HG03565 (cell line): ENCODE measurements around the gene MRGPRD.

Experiments
- ATAC-seq: cut with Tn5 transposase; IDR thresholded peaks from one replicate; pipeline ENCODE4 v1.9.1; 2021; ENCODE audit warnings: mild to moderate bottlenecking, moderate library complexity; ENCODE audit not compliant: unreplicated experiment

The MRGPRD gene

DNA sequence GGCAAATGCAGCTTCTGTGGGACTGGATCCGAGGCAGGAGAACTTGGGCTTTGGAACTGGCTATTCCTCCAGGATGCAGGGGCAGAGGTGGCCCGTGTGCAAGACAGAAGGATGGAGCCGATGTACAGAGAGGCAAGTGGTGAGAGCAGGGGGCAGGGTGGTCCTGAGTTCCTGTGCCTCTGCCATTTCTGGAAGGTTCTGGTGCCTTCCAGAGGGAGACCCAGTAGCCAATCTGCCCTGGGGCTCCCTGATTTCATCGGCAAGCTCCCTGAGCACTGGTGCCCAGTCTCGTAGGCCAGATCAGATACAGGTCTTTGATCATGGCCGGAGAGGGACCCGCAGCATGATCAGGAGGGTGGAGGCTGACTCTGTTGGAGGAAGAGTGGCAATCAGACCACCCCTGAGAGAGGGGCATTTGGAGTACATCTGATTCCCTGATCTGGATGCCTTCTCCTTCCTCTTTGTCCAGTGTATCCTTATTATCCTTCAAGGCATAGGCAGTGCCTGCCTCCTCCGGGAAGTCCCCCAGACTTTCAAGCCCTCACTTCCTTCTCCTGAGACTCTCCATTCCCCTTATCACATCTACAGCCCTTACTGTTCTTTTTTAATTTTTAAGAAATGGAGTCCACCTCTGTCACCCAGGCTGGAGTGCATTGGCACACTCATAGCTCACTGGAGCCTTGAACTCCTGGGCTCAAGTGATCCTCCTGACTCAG lies 9.7 kb downstream of the MRGPRD start:
- no peak for ATAC-seq

DNA sequence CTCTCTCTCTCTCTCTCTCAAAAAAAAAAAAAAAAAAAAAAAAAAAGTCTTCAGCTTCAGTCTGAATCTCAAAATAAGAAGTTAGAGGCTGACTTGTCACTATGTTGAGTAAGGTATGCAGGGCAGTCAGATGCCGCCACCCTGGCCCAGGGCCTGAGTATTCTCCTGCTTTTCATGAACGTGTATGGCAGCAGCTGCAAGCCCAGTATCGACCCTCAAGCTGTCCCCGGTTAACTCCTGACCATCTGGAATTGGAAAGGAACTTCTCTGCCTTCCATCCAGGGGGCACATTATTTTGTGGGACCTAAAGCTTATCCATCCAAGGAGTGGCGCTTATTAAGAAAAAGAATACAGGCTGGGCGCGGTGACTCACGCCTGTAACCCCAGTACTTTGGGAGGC lies 11.4 kb downstream of the MRGPRD start:
- ATAC-seq: no peak

- ATAC-seq: no peak
Measured at GRCh38 chr11:68968306-68969250, 12.2 kb downstream of the MRGPRD start.

DNA sequence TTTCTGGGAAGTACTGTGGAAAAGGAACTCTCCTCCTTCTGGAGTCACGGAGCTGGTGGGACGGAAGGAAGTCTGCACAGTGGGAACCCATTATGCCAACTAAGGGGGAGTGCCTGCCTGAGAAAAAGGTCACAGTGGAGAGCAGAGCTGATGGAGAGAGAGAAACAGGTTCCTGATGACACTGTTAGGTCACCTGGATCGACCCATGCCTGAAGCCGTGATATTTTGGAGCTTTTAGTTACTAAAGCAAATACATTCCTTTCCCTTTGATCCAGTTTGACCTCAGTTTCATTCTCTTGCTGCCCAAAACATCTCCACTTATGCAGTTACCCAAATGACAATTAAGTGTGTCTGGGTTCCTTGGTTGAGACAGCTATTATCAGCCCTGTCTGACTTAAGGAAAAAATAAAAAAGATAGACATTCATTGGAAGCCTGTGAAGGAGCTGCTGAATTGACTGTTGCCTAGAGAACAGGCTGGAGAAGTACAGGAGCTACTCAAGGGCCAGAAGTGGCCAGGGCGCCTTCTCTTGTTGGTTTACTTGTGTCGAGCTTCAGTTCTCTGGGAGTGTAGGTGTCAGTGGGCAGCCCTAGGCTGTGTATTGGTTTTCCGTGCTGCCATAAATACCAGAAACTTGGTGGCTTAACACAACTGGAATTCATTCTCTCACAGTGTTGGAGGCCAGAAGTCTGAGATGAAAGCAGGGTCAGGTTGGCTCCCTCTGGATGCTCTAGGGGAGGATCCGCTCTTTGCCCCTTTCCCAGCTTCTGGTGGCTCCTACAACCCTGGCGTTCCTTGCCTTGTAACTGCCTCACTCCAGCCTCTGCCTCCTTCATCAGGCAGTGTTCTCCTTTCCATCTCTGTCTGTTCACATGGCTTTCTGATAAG lies 13.6 kb downstream of the MRGPRD start:
- ATAC-seq: no peak

DNA sequence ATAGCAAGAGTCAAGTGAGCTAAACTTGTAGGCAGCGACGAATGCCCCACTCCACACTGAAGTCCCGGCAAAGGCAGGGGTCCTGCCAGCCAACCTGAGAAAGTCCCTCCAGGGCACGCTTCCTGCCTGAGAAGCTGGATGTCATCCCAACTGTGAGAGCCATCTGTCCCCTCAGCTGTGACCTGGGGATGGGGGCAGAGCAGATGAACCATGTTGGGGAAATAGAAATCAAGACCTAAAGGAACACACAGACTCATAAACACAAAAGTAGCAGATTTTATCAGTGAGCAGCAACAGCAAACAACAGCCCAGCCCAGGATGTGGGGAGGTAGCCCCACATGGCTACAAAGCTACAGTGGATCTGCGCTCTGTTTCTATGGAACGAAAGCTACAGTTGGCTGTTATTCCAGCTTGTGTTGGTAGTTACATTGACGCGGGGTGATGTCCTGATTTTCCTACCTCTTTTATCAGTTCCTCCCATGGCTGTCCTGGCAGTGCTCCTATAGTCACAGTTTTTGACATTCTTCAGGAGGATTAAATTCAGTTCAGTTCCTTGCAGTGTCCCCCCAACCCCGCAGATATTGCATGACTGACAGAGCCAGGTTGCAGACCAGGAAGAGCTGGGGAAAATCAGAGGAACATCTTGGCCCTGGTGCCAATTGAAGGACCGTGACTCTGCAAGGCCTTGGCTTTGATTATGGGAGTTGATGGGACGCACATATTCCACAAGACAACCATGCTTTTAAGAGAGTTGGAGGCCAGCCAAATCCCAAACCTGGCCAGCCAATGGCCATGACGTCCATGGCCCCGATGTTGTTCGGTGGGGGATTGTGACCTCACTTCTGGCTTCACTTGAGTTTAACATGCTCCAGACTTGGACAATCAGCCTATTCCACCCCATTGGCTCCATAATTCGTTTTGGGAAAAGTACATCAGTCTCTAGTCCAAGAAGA lies 14.6 kb downstream of the MRGPRD start:
- no peak for ATAC-seq

- no peak for ATAC-seq
Measured at GRCh38 chr11:68963779-68964178, 17.0 kb downstream of the MRGPRD start.

GRCh38 chr11:68962527-68963250 lies 18.1 kb downstream of the MRGPRD start:
- ATAC-seq: no peak

DNA sequence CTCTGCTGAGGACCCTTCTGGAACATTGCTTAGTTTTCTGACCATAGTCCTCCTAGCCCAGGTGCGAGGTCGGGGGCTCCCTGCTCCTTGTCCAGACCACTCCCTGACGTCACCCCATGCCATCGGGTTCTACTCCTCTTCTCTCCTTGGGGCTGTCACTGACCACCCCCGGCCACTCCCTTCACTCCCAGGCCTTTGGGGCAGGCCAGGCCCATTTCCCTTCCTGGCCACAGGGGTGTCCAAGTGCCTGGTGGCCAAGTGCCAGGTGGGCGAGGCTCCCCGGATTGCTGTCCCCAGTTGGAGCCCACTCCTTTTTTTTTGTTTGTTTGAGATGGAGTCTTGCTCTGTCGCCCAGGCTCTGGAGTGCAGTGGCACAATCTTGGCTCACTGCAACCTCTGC lies 19.5 kb downstream of the MRGPRD start:
- ATAC-seq: no peak

GRCh38 chr11:68960294-68961071 lies 20.3 kb downstream of the MRGPRD start:
- no peak for ATAC-seq

GRCh38 chr11:68959465-68960293 lies 21.1 kb downstream of the MRGPRD start:
- ATAC-seq: no peak

- ATAC-seq: no peak
Measured at GRCh38 chr11:68958211-68958610, 22.6 kb downstream of the MRGPRD start.

DNA sequence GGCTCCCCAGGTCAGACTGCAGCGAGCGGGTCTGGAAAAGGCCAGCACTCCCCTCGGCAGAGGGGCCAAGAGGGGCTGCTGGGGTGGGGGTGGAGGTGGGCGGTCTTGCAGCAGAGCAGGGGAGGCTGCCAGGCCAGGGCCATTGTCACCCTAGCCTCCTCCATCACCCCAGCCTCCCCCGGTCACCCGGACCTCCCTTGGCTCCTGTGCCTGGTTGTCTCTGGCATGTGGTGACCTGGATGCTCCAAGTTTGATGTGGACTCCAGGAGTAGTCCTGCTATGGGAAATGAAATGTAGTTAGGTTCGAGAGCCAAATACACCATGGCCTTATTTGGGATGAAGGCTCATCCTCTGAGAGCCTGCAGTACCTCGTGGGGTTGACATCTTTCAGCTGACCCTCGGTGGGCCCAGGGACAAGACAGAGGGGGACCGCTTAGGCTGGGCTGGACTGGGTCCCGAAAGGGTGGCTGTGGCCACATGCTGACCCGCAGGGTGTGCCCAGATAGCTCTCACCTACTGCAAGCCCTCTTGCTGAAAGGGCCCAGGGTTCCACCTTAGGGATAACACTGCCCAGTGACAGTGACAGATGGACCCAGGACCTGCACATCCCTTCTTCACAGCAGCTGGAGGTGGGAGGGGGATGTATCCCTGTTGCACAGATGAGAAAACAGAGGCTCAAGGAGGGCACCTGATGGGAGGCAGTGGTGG lies 24.1 kb downstream of the MRGPRD start:
- no peak for ATAC-seq

GRCh38 chr11:68956142-68956541 lies 24.6 kb downstream of the MRGPRD start:
- no peak for ATAC-seq

- ATAC-seq: no peak
Measured at GRCh38 chr11:68955607-68955958, 25.2 kb downstream of the MRGPRD start.

DNA sequence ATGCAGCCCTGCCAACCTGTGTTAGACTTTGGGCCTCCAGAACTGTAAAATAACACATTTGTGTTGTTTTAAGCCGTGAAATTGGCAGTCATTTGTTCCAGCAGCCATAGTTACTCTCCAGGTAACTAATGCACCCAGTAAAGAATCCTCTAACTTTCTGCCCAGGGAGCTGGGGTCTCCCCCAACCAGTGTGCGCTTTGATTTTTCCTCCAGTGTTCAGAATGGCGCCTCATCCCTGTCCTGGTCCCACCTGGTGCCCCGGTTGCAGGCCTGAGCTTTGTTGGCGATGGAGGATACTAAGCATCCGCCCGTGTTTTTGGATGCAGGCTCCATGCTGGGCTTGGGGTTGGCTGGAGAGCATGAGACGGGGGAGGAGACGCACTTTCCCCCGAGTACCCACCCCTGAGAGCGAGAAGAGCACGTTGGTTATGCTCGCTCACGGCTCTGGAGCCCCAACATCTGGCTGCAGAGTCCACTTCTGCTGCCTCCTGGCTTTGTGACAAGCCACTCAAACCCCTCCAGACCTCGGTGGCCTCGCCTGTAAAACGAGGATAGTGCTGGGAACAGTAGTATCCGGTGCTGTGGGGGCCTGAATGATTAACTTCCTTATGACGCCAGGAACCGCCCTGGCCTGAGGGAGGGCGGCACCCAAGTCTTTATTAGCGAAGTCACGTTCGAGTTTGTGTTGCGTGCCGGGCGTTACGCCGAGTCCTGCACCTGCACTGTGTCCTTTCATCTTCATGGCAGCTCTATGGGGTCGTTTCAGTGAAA lies 25.8 kb downstream of the MRGPRD start:
- ATAC-seq: no peak

- no peak for ATAC-seq
Measured at GRCh38 chr11:68950762-68951161, 30.0 kb downstream of the MRGPRD start.
